ENCODE results near the gene PRDM12. TPM values are rescaled to one million over a fixed set of nuclear protein-coding genes. Genes with fewer than 3 reads are reported as not detected.

The PRDM12 gene
- total and polyA plus RNA-seq, 2 donors from 2014 or later: not detected

GRCh38 chr9:130701059-130702022 is 36.9 kb downstream of the PRDM12 start:
- H3K27me3 ChIP-seq (ENCODE audit: control insufficient read depth, insufficient read depth, low read length): no peaks in the 10 kb centered on the region
- no peaks in the 10 kb centered on the region for H3K4me1 ChIP-seq (ENCODE audit: control insufficient read depth in 2 of 3, insufficient read depth in 2 of 3, low read depth in 1 of 3, low read length in 3 of 3)
- FAIRE-seq (no peak), DNase-seq (peak; percentile 82 to 94 (median 85))
- H3K4me3 ChIP-seq (ENCODE audit: low read length in 3 of 3): no peak overlapping the region
- H3K27ac ChIP-seq (ENCODE audit: low read depth in 2 of 2, low read length in 2 of 2): no peak overlapping the region
- intact Hi-C loops (cut with DNase I): loop anchor here (10.0 kb wide), 2 partner anchors 233 to 343 kb away; partner anchors contain the start of gene FIBCD1
- H3K9ac ChIP-seq (ENCODE audit: low read length in 3 of 3): no peak overlapping the region
- peak; percentile 80 for TF ChIP-seq CTCF (IDR thresholded peaks at IDR 0.05; ENCODE audit: borderline replicate concordance, extremely low read depth, insufficient read depth)
- no peaks in the 10 kb centered on the region for H3K9me3 ChIP-seq (ENCODE audit: control insufficient read depth in 2 of 3, insufficient read depth in 1 of 3, low read length in 3 of 3)
- peaks cover 17 to 36% (median 32%) of the 10 kb centered on the region in 3 donors for H3K36me3 ChIP-seq (ENCODE audit: control insufficient read depth in 2 of 3, insufficient read depth in 3 of 3, low read length in 3 of 3)

GRCh38 chr9:130703501-130703900 is 39.1 kb downstream of the PRDM12 start:
- Histone ChIP-seq H3K36me3 (ENCODE audit: control insufficient read depth in 2 of 3, insufficient read depth in 3 of 3, low read length in 3 of 3) (peaks cover 12 to 26% (median 24%) of the 10 kb centered on the region in 3 donors), H3K9me3 (ENCODE audit: control insufficient read depth in 2 of 3, insufficient read depth in 1 of 3, low read length in 3 of 3) (no peaks in the 10 kb centered on the region), H3K9ac (ENCODE audit: low read length in 3 of 3) (no peak overlapping the region), H3K4me3 (ENCODE audit: low read length in 3 of 3) (no peak overlapping the region), H3K27ac (ENCODE audit: low read depth in 2 of 2, low read length in 2 of 2) (no peak overlapping the region), H3K27me3 (ENCODE audit: control insufficient read depth, insufficient read depth, low read length) (no peaks in the 10 kb centered on the region), H3K4me1 (ENCODE audit: control insufficient read depth in 2 of 3, insufficient read depth in 2 of 3, low read depth in 1 of 3, low read length in 3 of 3) (no peaks in the 10 kb centered on the region)
- no peak for TF ChIP-seq CTCF (IDR thresholded peaks at IDR 0.05; ENCODE audit: borderline replicate concordance, extremely low read depth, insufficient read depth)
- DNase-seq (no peak), FAIRE-seq (no peak)
- intact Hi-C loops (cut with DNase I): loop anchor here (10.0 kb wide), 2 partner anchors 231 to 341 kb away; partner anchors contain the start of gene FIBCD1

- H3K9ac ChIP-seq (ENCODE audit: low read length in 3 of 3): no peak overlapping the region
- H3K36me3 ChIP-seq (ENCODE audit: control insufficient read depth in 2 of 3, insufficient read depth in 3 of 3, low read length in 3 of 3): peaks cover 9 to 15% (median 9%) of the 10 kb centered on the region in 3 donors
- H3K4me1 ChIP-seq (ENCODE audit: control insufficient read depth in 2 of 3, insufficient read depth in 2 of 3, low read depth in 1 of 3, low read length in 3 of 3): no peaks in the 10 kb centered on the region
- FAIRE-seq (no peak), DNase-seq (peak in 3 of 5 donors; percentile 51 to 85 (median 63))
- no peak overlapping the region for H3K4me3 ChIP-seq (ENCODE audit: low read length in 3 of 3)
- peak; percentile 82 for TF ChIP-seq CTCF (IDR thresholded peaks at IDR 0.05; ENCODE audit: borderline replicate concordance, extremely low read depth, insufficient read depth)
- no peaks in the 10 kb centered on the region for H3K27me3 ChIP-seq (ENCODE audit: control insufficient read depth, insufficient read depth, low read length)
- intact Hi-C loops (cut with DNase I): loop anchor here (10.0 kb wide), 2 partner anchors 227 to 337 kb away; partner anchors contain the start of gene FIBCD1
- H3K9me3 ChIP-seq (ENCODE audit: control insufficient read depth in 2 of 3, insufficient read depth in 1 of 3, low read length in 3 of 3): no peaks in the 10 kb centered on the region
- no peak overlapping the region for H3K27ac ChIP-seq (ENCODE audit: low read depth in 2 of 2, low read length in 2 of 2)
Measured at GRCh38 chr9:130707225-130707976, 43.0 kb downstream of the PRDM12 start.
